B cell (primary cell): ENCODE measurements around the gene KLF11. TPM values are rescaled to one million over a fixed set of nuclear protein-coding genes. Genes with fewer than 3 reads are reported as not detected.

Experiments used
- ATAC-seq: fragments of 200-7000 bp; cut with Tn5 transposase; one replicate; pipeline ENCODE4 v1.10.0; 2021; ENCODE audit warnings: low read depth, mild to moderate bottlenecking, moderate number of reproducible peaks, moderate library complexity
- CTCF ChIA-PET: fragments of 350-600 bp; sonication (Branson Sonifier 250); formaldehyde crosslinking; loops from one replicate; lab custom pipeline; 2021; ENCODE audit warnings: antibody characterized with exemption, inconsistent platforms; lab: Charles Lee
- POLR2A ChIA-PET: fragments of 350-600 bp; sonication (Branson Sonifier 250); formaldehyde crosslinking; loops from one replicate; lab custom pipeline; 2021; ENCODE audit warnings: antibody characterized with exemption; lab: Charles Lee
- DNase-seq: peaks from one replicate; pipeline ENCODE4 v3.0.0; 2013
- H2AFZ ChIP-seq: 2 replicates; pipeline ENCODE4 v1.6.1; 2012; ENCODE audit warnings: mild to moderate bottlenecking, low read depth, low read length; ENCODE audit not compliant: insufficient read depth, poor library complexity, severe bottlenecking
- H3K27ac ChIP-seq, 2 donors: 1 replicate in 1 of 2; 2 replicates in 1 of 2; pipeline ENCODE4 v1.5.1; 2012 to 2013; ENCODE audit warnings: low read length in 2 of 2, mild to moderate bottlenecking in 2 of 2, moderate library complexity in 1 of 2
- H3K27me3 ChIP-seq, 4 experiments: fragments of 200-600 bp in 1 of 4; sonication (generic) in 1 of 4; replicated peaks in 1 of 4; 1 replicate in 2 of 4; 2 replicates in 2 of 4; pipeline versions ENCODE4 v1.6.1 to v1.7.0; 2013 to 2016; ENCODE audit warnings: low read length in 3 of 4, mild to moderate bottlenecking in 2 of 4, mixed read lengths in 1 of 4, moderate library complexity in 1 of 4; ENCODE audit not compliant: insufficient read depth in 4 of 4, control insufficient read depth in 3 of 4; ENCODE audit errors: control extremely low read depth in 1 of 4
- H3K36me3 ChIP-seq, 2 experiments: replicated peaks in 1 of 2; 1 replicate in 1 of 2; 2 replicates in 1 of 2; pipeline versions ENCODE4 v1.6.1 to v1.7.1; 2013; ENCODE audit warnings: low read length in 1 of 2; ENCODE audit not compliant: insufficient read depth in 2 of 2, control insufficient read depth in 1 of 2; ENCODE audit errors: control extremely low read depth in 1 of 2, extremely low read depth in 1 of 2
- H3K4me1 ChIP-seq, 2 donors: fragments of 200-600 bp in 1 of 2; sonication (generic) in 1 of 2; 1 replicate in 1 of 2; 2 replicates in 1 of 2; pipeline versions ENCODE4 v1.5.1 to v1.6.1; 2013 to 2017; ENCODE audit warnings: low read length in 2 of 2; ENCODE audit not compliant: control insufficient read depth in 2 of 2, insufficient read depth in 2 of 2
- H3K4me2 ChIP-seq: replicated peaks from 2 replicates; pipeline ENCODE3; 2012; ENCODE audit warnings: mild to moderate bottlenecking, low read depth, low read length; ENCODE audit not compliant: poor library complexity, severe bottlenecking
- H3K4me3 ChIP-seq, 5 experiments: fragments of 200-600 bp in 1 of 5; sonication (generic) in 1 of 5; 1 replicate in 3 of 5; 2 replicates in 2 of 5; pipeline versions ENCODE4 v1.5.1 to v1.7.0; 2011 to 2016; ENCODE audit warnings: low read length in 4 of 5, mild to moderate bottlenecking in 4 of 5, low read depth in 2 of 5, control low read depth in 1 of 5, moderate library complexity in 1 of 5; ENCODE audit not compliant: insufficient read depth in 1 of 5; ENCODE audit errors: control extremely low read depth in 1 of 5, extremely low read depth in 1 of 5
- H3K79me2 ChIP-seq: fragments of 200-600 bp; sonication (generic); one replicate; pipeline ENCODE4 v1.6.0; 2016; ENCODE audit warnings: low read length; ENCODE audit not compliant: control insufficient read depth, insufficient read depth
- H3K9ac ChIP-seq: fragments of 200-600 bp; sonication (generic); 2 replicates; pipeline ENCODE4 v1.6.1; 2017; ENCODE audit warnings: mild to moderate bottlenecking, low read length, moderate library complexity
- H3K9me3 ChIP-seq, 3 donors: one replicate each; pipeline versions ENCODE4 v1.6.1 to v1.7.1; 2013; ENCODE audit warnings: low read length in 2 of 3; ENCODE audit not compliant: control insufficient read depth in 2 of 3, insufficient read depth in 1 of 3; ENCODE audit errors: control extremely low read depth in 1 of 3
- H4K20me1 ChIP-seq: 2 replicates; pipeline ENCODE4 v1.6.0; 2012; ENCODE audit warnings: mild to moderate bottlenecking, low read length; ENCODE audit not compliant: insufficient read depth, control insufficient read depth, poor library complexity, severe bottlenecking
- H3K27ac Mint-ChIP-seq: one replicate; pipeline ENCODE4 v1.8.0; 2021; ENCODE audit warnings: mixed read lengths
- H3K27me3 Mint-ChIP-seq: one replicate; pipeline ENCODE4 v1.8.0; 2021; ENCODE audit warnings: mixed read lengths
- H3K4me1 Mint-ChIP-seq: one replicate; pipeline ENCODE4 v1.8.0; 2021; ENCODE audit warnings: mixed read lengths
- H3K4me3 Mint-ChIP-seq: one replicate; pipeline ENCODE4 v1.8.0; 2021; ENCODE audit warnings: mixed read lengths
- H3K9me3 Mint-ChIP-seq: one replicate; pipeline ENCODE4 v1.8.0; 2022; ENCODE audit warnings: mixed read lengths; ENCODE audit not compliant: insufficient read depth
- EZH2 ChIP-seq: IDR thresholded peaks from 2 replicates; pipeline ENCODE4 v1.6.1; 2012; ENCODE audit warnings: borderline replicate concordance, low read depth, mild to moderate bottlenecking, moderate library complexity, low read length; ENCODE audit not compliant: insufficient read depth, poor library complexity, severe bottlenecking
- WGBS: methylation state at CpG from one replicate; pipeline ENCODE4 v1.1.5; 2013; ENCODE audit warnings: missing lambda C conversion rate; ENCODE audit not compliant: insufficient coverage; 5-methylcytosine and 5-hydroxymethylcytosine counted together
- intact Hi-C: fragments of 100-400 bp; cut with micrococcal nuclease; formaldehyde crosslinking; loops from one replicate; pipeline ENCODE4 v1.10.0; 2022
- polyA plus RNA-seq: library from polyadenylated mRNA; depleted of rRNA; stranded (reverse); fragments of >200 nt; gene quantifications from 2 replicates; pipeline ENCODE4 v1.2.3, GENCODE V29; 2012
- total RNA-seq, 2 donors: library from RNA; stranded (reverse); fragments of 120-200 nt in 1 of 2; gene quantifications; 1 replicate in 1 of 2; 2 replicates in 1 of 2; pipeline versions ENCODE4 v1.2.3 to v1.2.4, GENCODE V29; 2013 to 2022
- TF ChIP-seq, protein P1 (sequence below): fragments of 200-600 bp; IDR thresholded peaks from one replicate; pipeline ENCODE4 v1.8.0; 2022; ENCODE audit warnings: antibody characterized with exemption, mild to moderate bottlenecking

Gene KLF11
- total and polyA plus RNA-seq, 2 donors (not counting 1 experiment from before 2014, with no cell fraction given), result 20.8 to 48.4 TPM

DNA sequence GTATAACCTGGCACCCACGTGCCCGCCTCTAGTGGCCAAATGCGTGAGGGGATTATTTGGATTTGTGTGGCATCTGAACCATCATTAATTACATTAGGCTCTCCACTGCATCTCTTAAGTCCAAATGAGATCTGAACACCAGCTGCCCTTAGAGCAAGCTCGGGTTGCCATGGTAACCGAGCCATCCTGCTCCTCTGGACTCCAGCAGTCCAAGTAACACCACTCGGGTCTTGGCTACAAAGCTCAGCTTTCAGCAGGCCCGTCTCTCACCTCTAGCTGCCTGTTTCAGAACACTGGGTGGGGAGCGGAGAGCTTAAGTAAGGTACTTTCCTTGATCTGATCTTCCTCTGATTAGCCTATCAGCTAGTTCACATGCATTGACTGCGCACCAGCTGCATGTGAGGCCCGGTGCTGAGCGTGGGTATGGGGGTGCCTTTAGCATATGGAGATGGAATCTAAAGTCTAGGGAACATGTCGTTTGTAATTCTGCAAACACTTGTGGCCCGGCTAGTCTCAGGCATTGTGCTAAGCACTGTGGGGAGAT is 51.0 kb downstream of the KLF11 start:
- intact Hi-C loops, result no loop called here
- Histone ChIP-seq H3K79me2 (no peaks in the 10 kb centered on the region), H3K36me3 (no peaks in the 10 kb centered on the region), H3K4me1 (peaks cover 6 to 12% of the 10 kb centered on the region in 2 donors), H3K9ac (no peak overlapping the region), H3K4me2 (no peak overlapping the region), H3K9me3 (peaks cover 0 to 20% (median 4%) of the 10 kb centered on the region in 3 donors), H3K27ac (no peak overlapping the region), H2AFZ (no peak overlapping the region), H4K20me1 (no peaks in the 10 kb centered on the region), H3K4me3 (no peak overlapping the region), H3K27me3 (peaks cover 0 to 47% (median 8%) of the 10 kb centered on the region in 4 experiments)
- H3K27me3 Mint-ChIP-seq, result peaks cover 50% of the 10 kb centered on the region
- ATAC-seq, result no peak
- DNase-seq, result no peak
- ChIA-PET CTCF (interaction anchor here (1.3 to 12.9 kb wide), 2 partner anchors 23 to 26 kb away, joined by 3 to 143 read pairs; no protein-coding TSS in a partner anchor), POLR2A (no interaction called here)
- H3K4me3 Mint-ChIP-seq, result no peak overlapping the region
- WGBS, result 84% methylated on average over 11 of the region's 13 CpGs
- no peaks in the 10 kb centered on the region for H3K9me3 Mint-ChIP-seq
- TF ChIP-seq, protein P1, sequence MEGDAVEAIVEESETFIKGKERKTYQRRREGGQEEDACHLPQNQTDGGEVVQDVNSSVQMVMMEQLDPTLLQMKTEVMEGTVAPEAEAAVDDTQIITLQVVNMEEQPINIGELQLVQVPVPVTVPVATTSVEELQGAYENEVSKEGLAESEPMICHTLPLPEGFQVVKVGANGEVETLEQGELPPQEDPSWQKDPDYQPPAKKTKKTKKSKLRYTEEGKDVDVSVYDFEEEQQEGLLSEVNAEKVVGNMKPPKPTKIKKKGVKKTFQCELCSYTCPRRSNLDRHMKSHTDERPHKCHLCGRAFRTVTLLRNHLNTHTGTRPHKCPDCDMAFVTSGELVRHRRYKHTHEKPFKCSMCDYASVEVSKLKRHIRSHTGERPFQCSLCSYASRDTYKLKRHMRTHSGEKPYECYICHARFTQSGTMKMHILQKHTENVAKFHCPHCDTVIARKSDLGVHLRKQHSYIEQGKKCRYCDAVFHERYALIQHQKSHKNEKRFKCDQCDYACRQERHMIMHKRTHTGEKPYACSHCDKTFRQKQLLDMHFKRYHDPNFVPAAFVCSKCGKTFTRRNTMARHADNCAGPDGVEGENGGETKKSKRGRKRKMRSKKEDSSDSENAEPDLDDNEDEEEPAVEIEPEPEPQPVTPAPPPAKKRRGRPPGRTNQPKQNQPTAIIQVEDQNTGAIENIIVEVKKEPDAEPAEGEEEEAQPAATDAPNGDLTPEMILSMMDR, result no peak
- no peak for TF ChIP-seq EZH2
- no peak overlapping the region for H3K27ac Mint-ChIP-seq
- peaks cover 12% of the 10 kb centered on the region for H3K4me1 Mint-ChIP-seq

- no peak overlapping the region for H3K4me2 ChIP-seq
- ATAC-seq, result no peak
- peaks cover 0 to 47% (median 8%) of the 10 kb centered on the region in 4 experiments for H3K27me3 ChIP-seq
- ChIA-PET CTCF (interaction anchor here (1.3 to 12.9 kb wide), 2 partner anchors 23 to 25 kb away, joined by 3 to 143 read pairs; no protein-coding TSS in a partner anchor), POLR2A (no interaction called here)
- Mint-ChIP-seq H3K27me3 (peaks cover 45% of the 10 kb centered on the region), H3K4me1 (peaks cover 10% of the 10 kb centered on the region), H3K27ac (no peak overlapping the region), H3K4me3 (no peak overlapping the region), H3K9me3 (no peaks in the 10 kb centered on the region)
- no peaks in the 10 kb centered on the region for H3K36me3 ChIP-seq
- no peaks in the 10 kb centered on the region for H4K20me1 ChIP-seq
- no peaks in the 10 kb centered on the region for H3K79me2 ChIP-seq
- no peak overlapping the region for H3K4me3 ChIP-seq
- WGBS, result 86% methylated on average over 9 of the region's 9 CpGs
- no peak overlapping the region for H3K9ac ChIP-seq
- H3K4me1 ChIP-seq, result peaks cover 6 to 12% of the 10 kb centered on the region in 2 donors
- H3K9me3 ChIP-seq, result peaks cover 0 to 20% (median 4%) of the 10 kb centered on the region in 3 donors
- no peak overlapping the region for H3K27ac ChIP-seq
- TF ChIP-seq EZH2, result no peak
- TF ChIP-seq, protein P1, result no peak
- H2AFZ ChIP-seq, result no peak overlapping the region
- intact Hi-C loops, result no loop called here
- no peak for DNase-seq
Observed at GRCh38 chr2:10095175-10095574, 51.8 kb downstream of the KLF11 start.
